Right lobe of liver (tissue), 6 donors: ENCODE data around the gene MRPL12. TPM values are rescaled to one million over a fixed set of nuclear protein-coding genes. Genes with fewer than 3 reads are reported as not detected.

ENCODE experiments used
- ATAC-seq, 4 donors: fragments of 200-7000 bp; cut with Tn5 transposase; one replicate each; pipeline ENCODE4 v1.9.1; 2020; ENCODE audit warnings: mild to moderate bottlenecking in 4 of 4, moderate library complexity in 4 of 4
- DNase-seq, 3 donors: peaks; one replicate each; pipeline ENCODE4 v3.0.0-alpha.2; 2020
- H3K27ac ChIP-seq, 3 donors: fragments of 200-600 bp; one replicate each; pipeline ENCODE4 v1.8.0; 2022
- H3K27me3 ChIP-seq, 2 donors: fragments of 200-600 bp; one replicate each; pipeline ENCODE4 v1.8.0; 2022
- H3K36me3 ChIP-seq, 4 donors: fragments of 200-600 bp; sonication (generic) in 1 of 4; one replicate each; pipeline versions ENCODE4 v1.5.1 to v1.8.0; 2017 to 2022; ENCODE audit warnings: control low read depth in 1 of 4
- H3K4me1 ChIP-seq, 4 donors: fragments of 200-600 bp; sonication (generic) in 1 of 4; one replicate each; pipeline versions ENCODE4 v1.5.1 to v1.8.0; 2017 to 2022; ENCODE audit warnings: control low read depth in 1 of 4
- H3K4me3 ChIP-seq, 3 donors: fragments of 200-600 bp; one replicate each; pipeline ENCODE4 v1.8.0; 2022
- H3K9me3 ChIP-seq, 4 donors: fragments of 200-600 bp; sonication (generic) in 1 of 4; one replicate each; pipeline versions ENCODE4 v1.5.1 to v1.8.0; 2017 to 2022; ENCODE audit warnings: control low read depth in 1 of 4
- POLR2A ChIP-seq: fragments of 450-650 bp; IDR thresholded peaks from one replicate; pipeline ENCODE4 v1.6.1; 2017; ENCODE audit warnings: antibody characterized with exemption, mild to moderate bottlenecking
- WGBS: methylation state at CpG from one replicate; pipeline ENCODE4 v1.1.6; 2018; ENCODE audit warnings: low coverage, low lambda C conversion rate; ENCODE audit not compliant: insufficient coverage; ENCODE audit errors: missing lambda C conversion rate; 5-methylcytosine and 5-hydroxymethylcytosine counted together
- intact Hi-C, 2 donors: fragments of 100-400 bp; cut with DNase I; formaldehyde crosslinking; loops; one replicate each; pipeline versions ENCODE4 v1.11.2 to v1.14.1; 2022
- microRNA-seq, 2 donors: library from miRNA; unstranded; fragments of <30 nt; microRNA quantifications; one replicate each; pipeline ENCODE4, GENCODE V29; 2019 to 2020
- small RNA-seq, 2 experiments: library from RNA; depleted of rRNA; stranded (forward); fragments of <200 nt; gene quantifications; one replicate each; pipeline ENCODE3, GENCODE V24; 2016
- total RNA-seq, 6 experiments: library from RNA; depleted of rRNA in 2 of 6; stranded (reverse); fragments of >200 nt in 2 of 6; fragmentation: NEBNext Ultra II Directional in 3 of 6; extraction: Animal tissue kit (Norgen Biotek cat#: 25700) in 3 of 6; gene quantifications; one replicate each; pipeline versions ENCODE4 v1.1.0 to v1.2.4, GENCODE V29; 2016 to 2023
- TF ChIP-seq, protein P1 (sequence below), 4 donors: fragments of 200-600 bp in 3 of 4; fragments of 450-650 bp in 1 of 4; IDR thresholded peaks; one replicate each; pipeline versions ENCODE4 v1.5.1 to v1.8.0; 2016 to 2022; ENCODE audit warnings: antibody characterized with exemption in 4 of 4, mild to moderate bottlenecking in 2 of 4
- donor health status: DM: no; HTN: yes; CAD: no.
- donor health status: DM: no; HTN: no; CAD: no.
- donor health status: DM: no; HTN: no; CAD: no.
- donor health status: DM: no; HTN: yes; CAD: no.
- donor health status: DM: no; HTN: yes; CAD: no.

The MRPL12 gene
- total RNA-seq, 6 experiments from 2014 or later = 43.8 to 119 (median 59.3) TPM

DNA sequence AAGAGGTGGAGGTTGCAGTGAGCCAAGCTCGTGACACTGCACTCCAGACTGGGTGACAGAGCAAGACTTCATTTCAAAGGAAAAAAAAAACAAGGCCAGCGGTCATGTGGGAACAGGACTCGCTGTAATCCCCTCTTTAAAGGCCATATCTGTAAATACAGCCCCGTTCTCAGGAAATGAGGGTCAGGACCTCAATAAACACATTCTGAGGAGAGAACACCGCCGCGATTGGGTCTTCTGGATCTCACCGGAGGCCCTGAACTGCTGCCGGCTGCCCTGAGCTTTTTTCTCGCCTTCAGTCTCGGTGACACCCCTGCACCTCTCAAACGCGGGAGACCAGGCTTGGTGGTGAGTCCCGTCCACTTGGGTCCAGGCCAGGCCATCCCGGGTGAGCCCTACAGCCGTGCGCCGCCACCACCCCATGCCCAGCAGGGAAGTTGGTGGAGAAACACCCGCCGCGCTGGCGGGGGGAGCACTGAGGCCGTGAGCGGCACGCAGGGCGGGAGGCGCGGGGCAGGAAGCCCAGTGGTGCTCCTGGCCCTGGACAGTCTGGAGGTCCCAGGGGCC, 37.3 kb downstream of the MRPL12 start:
- ATAC-seq (peak in 3 of 4 donors; percentile 14 to 44 (median 36)), DNase-seq (peak in 2 of 3 donors; percentile 48 to 57)
- 52% methylated on average over 15 of the region's 28 CpGs for WGBS
- no peak overlapping the region for H3K4me3 ChIP-seq
- no peak overlapping the region for H3K27ac ChIP-seq
- H3K27me3 ChIP-seq = no peaks in the 10 kb centered on the region
- no peaks in the 10 kb centered on the region for H3K9me3 ChIP-seq
- TF ChIP-seq, protein P1, sequence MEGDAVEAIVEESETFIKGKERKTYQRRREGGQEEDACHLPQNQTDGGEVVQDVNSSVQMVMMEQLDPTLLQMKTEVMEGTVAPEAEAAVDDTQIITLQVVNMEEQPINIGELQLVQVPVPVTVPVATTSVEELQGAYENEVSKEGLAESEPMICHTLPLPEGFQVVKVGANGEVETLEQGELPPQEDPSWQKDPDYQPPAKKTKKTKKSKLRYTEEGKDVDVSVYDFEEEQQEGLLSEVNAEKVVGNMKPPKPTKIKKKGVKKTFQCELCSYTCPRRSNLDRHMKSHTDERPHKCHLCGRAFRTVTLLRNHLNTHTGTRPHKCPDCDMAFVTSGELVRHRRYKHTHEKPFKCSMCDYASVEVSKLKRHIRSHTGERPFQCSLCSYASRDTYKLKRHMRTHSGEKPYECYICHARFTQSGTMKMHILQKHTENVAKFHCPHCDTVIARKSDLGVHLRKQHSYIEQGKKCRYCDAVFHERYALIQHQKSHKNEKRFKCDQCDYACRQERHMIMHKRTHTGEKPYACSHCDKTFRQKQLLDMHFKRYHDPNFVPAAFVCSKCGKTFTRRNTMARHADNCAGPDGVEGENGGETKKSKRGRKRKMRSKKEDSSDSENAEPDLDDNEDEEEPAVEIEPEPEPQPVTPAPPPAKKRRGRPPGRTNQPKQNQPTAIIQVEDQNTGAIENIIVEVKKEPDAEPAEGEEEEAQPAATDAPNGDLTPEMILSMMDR (IDR thresholded peaks at IDR 0.05) = no peak
- TF ChIP-seq POLR2A = no peak
- intact Hi-C loops = no loop called here
- H3K4me1 ChIP-seq = peaks cover 0 to 8% (median 3%) of the 10 kb centered on the region in 4 donors
- H3K36me3 ChIP-seq = no peaks in the 10 kb centered on the region

DNA sequence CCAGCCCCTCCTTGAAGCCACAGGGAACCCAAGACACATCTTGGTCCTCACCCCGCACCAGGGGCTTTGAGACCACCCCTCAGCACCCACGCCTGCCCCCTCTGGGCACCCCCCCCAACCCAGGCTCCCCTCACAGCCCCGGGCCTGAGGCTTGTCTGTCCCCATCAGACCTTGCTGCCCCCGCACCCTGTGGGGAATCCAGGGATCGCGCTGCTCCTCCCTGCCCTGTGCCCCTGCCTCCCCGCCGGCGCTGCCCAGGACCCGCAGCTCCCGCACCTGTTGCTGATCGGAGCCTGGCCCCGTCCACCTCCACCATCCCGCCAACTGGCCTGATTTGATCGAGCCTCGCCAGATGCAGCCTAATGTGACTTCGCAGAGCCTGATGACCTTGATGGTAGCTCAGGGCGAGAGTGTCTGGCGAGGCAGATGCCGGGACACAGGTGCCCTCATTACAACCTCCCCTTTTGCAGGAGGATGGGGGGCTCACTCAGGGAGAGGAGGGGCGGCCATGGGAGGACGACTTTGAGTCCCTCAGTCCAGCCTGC, 38.0 kb downstream of the MRPL12 start:
- Histone ChIP-seq H3K4me1 (peaks cover 0 to 3% (median 0%) of the 10 kb centered on the region in 4 donors), H3K4me3 (no peak overlapping the region), H3K9me3 (no peaks in the 10 kb centered on the region), H3K27ac (no peak overlapping the region), H3K27me3 (no peaks in the 10 kb centered on the region), H3K36me3 (no peaks in the 10 kb centered on the region)
- intact Hi-C loops = no loop called here
- TF ChIP-seq POLR2A = no peak
- TF ChIP-seq, protein P1 (IDR thresholded peaks at IDR 0.05) = no peak
- WGBS = 30% methylated on average over 2 of the region's 22 CpGs
- ATAC-seq (peak in 2 of 4 donors; percentile 7 to 21), DNase-seq (no peak)

DNA sequence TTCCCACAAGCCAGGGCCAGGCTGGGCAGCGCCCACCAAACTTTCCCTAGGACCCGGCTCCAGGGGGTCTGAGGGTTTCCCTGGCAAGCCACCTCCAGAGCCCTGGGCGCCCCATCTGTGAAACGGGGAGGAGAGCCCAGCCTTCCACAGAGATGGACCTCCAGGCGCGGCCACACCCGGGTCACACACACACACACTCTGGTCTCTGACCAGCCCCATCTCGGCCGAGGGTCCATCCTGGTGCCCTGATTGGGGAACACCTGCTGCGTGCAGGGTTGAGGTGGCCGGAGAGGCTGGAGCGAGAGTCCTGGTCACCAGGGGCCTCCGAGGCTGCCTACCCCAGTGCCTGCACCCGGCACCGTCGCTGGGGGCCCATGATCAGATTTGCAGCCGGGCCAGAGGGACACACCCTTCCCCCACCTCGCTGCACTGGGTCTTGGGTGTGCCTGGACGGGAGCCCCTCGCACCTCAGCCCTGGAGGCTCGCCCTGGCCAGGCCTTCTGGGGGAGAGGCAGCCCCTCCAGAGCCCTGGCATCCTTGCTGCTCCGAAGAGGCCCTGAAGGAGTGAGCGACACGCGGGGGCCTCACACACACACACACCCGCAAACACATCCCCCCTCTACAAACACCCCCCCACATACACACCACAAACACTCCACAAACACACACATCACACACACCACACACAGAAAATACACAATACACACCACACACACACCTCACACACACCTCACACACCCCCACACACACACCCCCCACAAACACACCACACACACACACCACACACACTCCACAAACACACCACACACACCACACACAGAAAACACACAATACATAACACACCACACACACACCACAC, 38.7 kb downstream of the MRPL12 start:
- no peaks in the 10 kb centered on the region for H3K36me3 ChIP-seq
- peak in 3 of 4 donors; percentile 17 to 33 (median 21) for ATAC-seq
- no peaks in the 10 kb centered on the region for H3K27me3 ChIP-seq
- no peaks in the 10 kb centered on the region for H3K9me3 ChIP-seq
- 60% methylated on average over 1 of the region's 26 CpGs for WGBS
- no peak for TF ChIP-seq POLR2A
- TF ChIP-seq, protein P1 (IDR thresholded peaks at IDR 0.05) = no peak
- no peak overlapping the region for H3K4me3 ChIP-seq
- peak in 1 of 3 donors; percentile 50 for DNase-seq
- intact Hi-C loops = no loop called here
- no peaks in the 10 kb centered on the region for H3K4me1 ChIP-seq
- no peak overlapping the region for H3K27ac ChIP-seq

Small RNAs within 50 kb of the gene (microRNA-seq; reads per million reads assigned to microRNA genes)
- 0.64 to 1.2 reads per million in 2 donors for gene MIR6786

Small RNAs within 50 kb of the gene (small RNA-seq; reads per million reads assigned to genes)
- 0 reads per million in 2 experiments for gene MIR6786

Other genes with a start within 250 kb of the MRPL12 start
- 1,000 to 10,000 TPM in 3 of 6 experiments, 100 to 1,000 TPM in 3; 218 to 2,508 (median 1,326) TPM for gene ACTG1, start 190.6 kb upstream of the MRPL12 start, total RNA-seq
- under 1 TPM in 1 of 6 experiments, not detected in 5; 0.22 TPM for gene FSCN2, start 175.0 kb upstream of the MRPL12 start, total RNA-seq
- gene FAAP100, start 151.0 kb upstream of the MRPL12 start, total RNA-seq = 10 to 100 TPM; 13.1 to 17.1 (median 15.2) TPM
- gene NPLOC4, start 66.3 kb upstream of the MRPL12 start, total RNA-seq = 10 to 100 TPM; 46.5 to 63.2 (median 55.8) TPM
- 1 to 10 TPM in 1 of 6 experiments, under 1 TPM in 5; 0.18 to 1.2 (median 0.62) TPM for gene TSPAN10, start 66.2 kb upstream of the MRPL12 start, total RNA-seq
- gene PDE6G, start 46.8 kb upstream of the MRPL12 start, total RNA-seq = under 1 TPM in 4 of 6 experiments, not detected in 2; 0.40 to 0.93 (median 0.68) TPM
- gene OXLD1, start 36.8 kb upstream of the MRPL12 start, total RNA-seq = 10 to 100 TPM in 5 of 6 experiments, 1 to 10 TPM in 1; 8.3 to 24.3 (median 14.6) TPM
- gene CCDC137, start 36.6 kb upstream of the MRPL12 start, total RNA-seq = 10 to 100 TPM in 1 of 6 experiments, 1 to 10 TPM in 5; 5.5 to 35.0 (median 6.5) TPM
- gene ARL16, start 19.6 kb upstream of the MRPL12 start, total RNA-seq = 10 to 100 TPM in 4 of 6 experiments, 1 to 10 TPM in 2; 5.3 to 16.8 (median 11.1) TPM
- 10 to 100 TPM; 30.6 to 46.3 (median 37.3) TPM for gene HGS, start 19.4 kb upstream of the MRPL12 start, total RNA-seq
- 10 to 100 TPM; 35.6 to 92.0 (median 72.7) TPM for gene SLC25A10, start 8.9 kb downstream of the MRPL12 start, total RNA-seq
- 100 to 1,000 TPM in 2 of 6 experiments, 10 to 100 TPM in 4; 39.5 to 146 (median 68.5) TPM for gene GCGR, start 100.8 kb downstream of the MRPL12 start, total RNA-seq
- gene MCRIP1, start 129.9 kb downstream of the MRPL12 start, total RNA-seq = 10 to 100 TPM; 19.0 to 32.6 (median 25.7) TPM
- gene PPP1R27, start 131.7 kb downstream of the MRPL12 start, total RNA-seq = under 1 TPM in 3 of 6 experiments, not detected in 3; 0.27 to 0.62 (median 0.40) TPM
- gene P4HB, start 157.2 kb downstream of the MRPL12 start, total RNA-seq = 1,000 to 10,000 TPM in 5 of 6 experiments, 100 to 1,000 TPM in 1; 856 to 5,039 (median 1,455) TPM
- gene ARHGDIA, start 168.0 kb downstream of the MRPL12 start, total RNA-seq = 100 to 1,000 TPM in 5 of 6 experiments, 10 to 100 TPM in 1; 92.4 to 162 (median 137) TPM
- gene ALYREF, start 188.2 kb downstream of the MRPL12 start, total RNA-seq = 10 to 100 TPM; 11.6 to 20.3 (median 18.8) TPM
- gene ANAPC11, start 188.4 kb downstream of the MRPL12 start, total RNA-seq = 100 to 1,000 TPM in 1 of 6 experiments, 10 to 100 TPM in 5; 54.3 to 101 (median 73.3) TPM
- gene NPB, start 198.9 kb downstream of the MRPL12 start, total RNA-seq = 1 to 10 TPM in 2 of 6 experiments, under 1 TPM in 2, not detected in 2; 0.12 to 1.5 (median 0.87) TPM
- 100 to 1,000 TPM in 1 of 6 experiments, 10 to 100 TPM in 5; 63.5 to 103 (median 89.3) TPM for gene PCYT2, start 208.0 kb downstream of the MRPL12 start, total RNA-seq
- 10 to 100 TPM in 4 of 6 experiments, 1 to 10 TPM in 2; 7.4 to 15.0 (median 12.2) TPM for gene SIRT7, start 214.8 kb downstream of the MRPL12 start, total RNA-seq
- 10 to 100 TPM in 2 of 6 experiments, 1 to 10 TPM in 4; 7.4 to 12.9 (median 9.2) TPM for gene MAFG, start 224.4 kb downstream of the MRPL12 start, total RNA-seq
- gene PYCR1, start 233.9 kb downstream of the MRPL12 start, total RNA-seq = 10 to 100 TPM in 1 of 6 experiments, 1 to 10 TPM in 5; 3.2 to 10.6 (median 5.1) TPM
- not detected for gene MYADML2, start 243.9 kb downstream of the MRPL12 start, total RNA-seq